Heart right ventricle (tissue), 16 donors: ENCODE results near the gene ANKRD7. TPM values are rescaled to one million over a fixed set of nuclear protein-coding genes. Genes with fewer than 3 reads are reported as not detected.

Experiments
- ATAC-seq, 8 donors: fragments of 200-7000 bp; cut with Tn5 transposase; one replicate each; pipeline ENCODE4 v1.9.1; 2020; ENCODE audit warnings: mild to moderate bottlenecking in 8 of 8, moderate library complexity in 8 of 8, moderate number of reproducible peaks in 1 of 8
- DNase-seq, 2 donors: peaks; one replicate each; pipeline ENCODE4 v3.0.0-alpha.2; 2020
- H3K27ac ChIP-seq, 10 donors: fragments of 200-600 bp; sonication (generic) in 2 of 10; one replicate each; pipeline versions ENCODE4 v1.5.0 to v1.8.0; 2020 to 2022; ENCODE audit warnings: mild to moderate bottlenecking in 3 of 10
- H3K27me3 ChIP-seq, 7 donors: fragments of 200-600 bp; one replicate each; pipeline ENCODE4 v1.8.0; 2021 to 2022; ENCODE audit warnings: mild to moderate bottlenecking in 2 of 7
- H3K36me3 ChIP-seq, 9 donors: fragments of 200-600 bp; sonication (generic) in 1 of 9; one replicate each; pipeline versions ENCODE4 v1.5.0 to v1.8.0; 2020 to 2022; ENCODE audit warnings: mild to moderate bottlenecking in 2 of 9
- H3K4me1 ChIP-seq, 9 donors: fragments of 200-600 bp; sonication (generic) in 1 of 9; one replicate each; pipeline versions ENCODE4 v1.5.0 to v1.8.0; 2020 to 2022; ENCODE audit warnings: mild to moderate bottlenecking in 4 of 9
- H3K4me3 ChIP-seq, 10 donors: fragments of 200-600 bp; sonication (generic) in 2 of 10; one replicate each; pipeline versions ENCODE4 v1.5.0 to v1.8.0; 2020 to 2022; ENCODE audit warnings: mild to moderate bottlenecking in 7 of 10, moderate library complexity in 2 of 10
- H3K9me3 ChIP-seq, 11 donors: fragments of 200-600 bp in 10 of 11; sonication (generic) in 2 of 11; one replicate each; pipeline versions ENCODE4 v1.5.0 to v1.8.0; 2013 to 2022; ENCODE audit warnings: mild to moderate bottlenecking in 2 of 11, control low read depth in 1 of 11, moderate library complexity in 1 of 11
- WGBS, 2 donors: extraction: QIAGEN DNeasy Blood & Tissue Kit; methylation state at CpG; one replicate each; pipeline ENCODE4 v1.1.7; 2013; ENCODE audit warnings: inconsistent platforms in 1 of 2; 5-methylcytosine and 5-hydroxymethylcytosine counted together
- intact Hi-C, 10 donors: fragments of 100-400 bp; cut with DNase I; formaldehyde crosslinking; loops; one replicate each; pipeline versions ENCODE4 v1.11.1 to v1.14.2; 2022
- polyA plus RNA-seq, 2 donors: library from polyadenylated mRNA; stranded (reverse); fragments of 200-250 nt; gene quantifications; one replicate each; pipeline ENCODE4 v1.2.3, GENCODE V29; 2013
- total RNA-seq, 10 donors: library from RNA; stranded (reverse); fragmentation: NEBNext Ultra II Directional in 3 of 10; extraction: Animal tissue kit (Norgen Biotek cat#: 25700) in 3 of 10; gene quantifications; one replicate each; pipeline versions ENCODE4 v1.2.1 to v1.2.4, GENCODE V29; 2021 to 2023
- TF ChIP-seq, protein P1 (sequence below), 9 donors: fragments of 200-600 bp; sonication (generic) in 2 of 9; IDR thresholded peaks; one replicate each; pipeline versions ENCODE4 v1.5.0 to v1.8.0; 2021 to 2022; ENCODE audit warnings: antibody characterized with exemption in 9 of 9, mild to moderate bottlenecking in 5 of 9, moderate library complexity in 1 of 9
- donor health status: Arrhythmogenic right ventricular cardiomyopathy.
- donor health status: ischemic (EF 13 %, LVEDD 7.1; RV severe dilation, severe dysfunction).
- donor health status: healthy with polysubstance abuse.
- donor health status: DM: no; HTN: yes; CAD: no.
- donor health status: DM: no; HTN: no; CAD: no.
- donor health status: ischemic (EF 25% LVEDD 6.9; RV normal size, moderate dysfunction).
- donor health status: ischemic (EF 25% LVEDD 5.7; RV mildly dilated, moderate dysfunction).
- donor health status: healthy.
- donor health status: DM: yes; HTN: yes; CAD: no.
- donor health status: Ischemic cardiomyopathy.
- donor health status: ischemic (EF 35%, LVEDD 5.7; RV mildly dilated, moderate dysfunction).
- donor health status: nonischemic (EF 11% LVEDD 7.7; RV severe dilation, severe dysfunction).
- donor health status: DM: yes; HTN: yes; CAD: no.
- donor health status: PGD.
- donor health status: ischemic (EF 29% LVEDD 5.4; RV normal size, mild dysfunction).
- donor health status: nonischemic (EF 23%, LVEDD 6.1; RV moderate dilation, normal function).

Gene ANKRD7
- total and polyA plus RNA-seq, 12 donors: 0.07 to 1.8 (median 0.91) TPM; not detected in 4

DNA sequence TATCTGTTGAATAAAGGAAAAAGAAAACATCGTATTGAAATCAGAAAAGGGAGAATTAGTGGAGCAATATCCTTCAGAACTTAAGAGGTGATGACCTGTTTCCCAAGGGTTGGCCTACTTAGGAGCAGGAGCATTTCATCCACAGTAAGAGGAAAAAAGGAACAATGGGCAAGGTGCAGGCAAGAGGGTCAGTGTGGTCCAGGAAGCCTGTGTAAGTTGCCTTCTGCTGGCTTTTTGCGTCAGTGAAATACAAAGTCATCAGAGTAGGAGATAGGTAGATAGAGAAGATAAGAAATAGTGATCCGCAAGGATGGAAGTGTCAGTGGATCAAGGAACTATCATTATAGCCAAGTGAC, 5.4 kb upstream of the ANKRD7 start:
- ATAC-seq: no peak
- H3K27ac ChIP-seq: no peak overlapping the region
- 94 to 95% methylated on average over 3 of the region's 3 CpGs for WGBS, 2 donors
- no peaks in the 10 kb centered on the region for H3K36me3 ChIP-seq
- H3K9me3 ChIP-seq: no peaks in the 10 kb centered on the region
- no peak overlapping the region for H3K4me3 ChIP-seq
- TF ChIP-seq, protein P1, sequence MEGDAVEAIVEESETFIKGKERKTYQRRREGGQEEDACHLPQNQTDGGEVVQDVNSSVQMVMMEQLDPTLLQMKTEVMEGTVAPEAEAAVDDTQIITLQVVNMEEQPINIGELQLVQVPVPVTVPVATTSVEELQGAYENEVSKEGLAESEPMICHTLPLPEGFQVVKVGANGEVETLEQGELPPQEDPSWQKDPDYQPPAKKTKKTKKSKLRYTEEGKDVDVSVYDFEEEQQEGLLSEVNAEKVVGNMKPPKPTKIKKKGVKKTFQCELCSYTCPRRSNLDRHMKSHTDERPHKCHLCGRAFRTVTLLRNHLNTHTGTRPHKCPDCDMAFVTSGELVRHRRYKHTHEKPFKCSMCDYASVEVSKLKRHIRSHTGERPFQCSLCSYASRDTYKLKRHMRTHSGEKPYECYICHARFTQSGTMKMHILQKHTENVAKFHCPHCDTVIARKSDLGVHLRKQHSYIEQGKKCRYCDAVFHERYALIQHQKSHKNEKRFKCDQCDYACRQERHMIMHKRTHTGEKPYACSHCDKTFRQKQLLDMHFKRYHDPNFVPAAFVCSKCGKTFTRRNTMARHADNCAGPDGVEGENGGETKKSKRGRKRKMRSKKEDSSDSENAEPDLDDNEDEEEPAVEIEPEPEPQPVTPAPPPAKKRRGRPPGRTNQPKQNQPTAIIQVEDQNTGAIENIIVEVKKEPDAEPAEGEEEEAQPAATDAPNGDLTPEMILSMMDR (IDR thresholded peaks at IDR 0.05): no peak
- H3K27me3 ChIP-seq: peaks cover 0 to 7% (median 0%) of the 10 kb centered on the region in 7 donors
- no peak for DNase-seq
- intact Hi-C loops: no loop called here
- H3K4me1 ChIP-seq: peaks cover 0 to 5% (median 0%) of the 10 kb centered on the region in 9 donors

DNA sequence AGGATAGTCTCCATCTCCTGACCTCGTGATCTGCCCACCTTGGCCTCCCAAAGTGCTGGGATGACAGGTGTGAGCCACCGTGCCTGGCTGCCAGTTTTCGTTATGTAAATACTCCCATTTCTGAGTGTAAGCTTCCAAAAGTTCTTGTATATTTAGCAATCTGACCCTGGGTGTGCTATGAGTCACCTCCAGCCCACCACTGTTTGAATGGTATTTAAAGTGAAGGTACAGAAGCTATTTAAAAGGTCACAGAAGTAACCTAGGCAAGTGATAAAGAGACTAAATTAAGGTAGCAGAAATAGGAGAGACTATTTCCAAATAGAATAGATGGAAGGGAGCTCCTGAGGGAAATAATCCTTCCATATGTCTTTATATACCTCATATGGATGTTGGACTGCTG, 3.9 kb upstream of the ANKRD7 start:
- TF ChIP-seq, protein P1 (IDR thresholded peaks at IDR 0.05): no peak
- no peak overlapping the region for H3K27ac ChIP-seq
- WGBS, 2 donors: 59 to 71% methylated on average over 3 of the region's 3 CpGs

DNA sequence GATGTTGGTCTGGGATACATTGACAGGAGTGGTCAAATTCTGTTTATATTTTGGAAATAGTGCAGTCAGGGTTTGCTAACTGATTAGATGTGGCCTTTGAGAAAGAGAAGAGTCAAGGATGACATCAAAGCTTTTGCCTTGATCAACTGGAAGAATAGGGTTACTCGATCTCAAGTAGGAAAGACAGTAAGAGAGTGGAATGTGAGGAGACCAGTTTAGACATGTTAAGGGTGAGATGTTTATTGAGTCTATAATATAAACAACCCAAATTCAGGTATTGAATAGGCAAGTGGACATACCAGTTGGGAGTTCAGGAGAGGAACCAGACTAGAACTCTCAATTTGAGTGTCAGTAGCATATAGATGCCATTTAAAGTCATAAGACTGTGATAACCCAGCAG, 1.9 kb upstream of the ANKRD7 start:
- 78 to 93% methylated on average over 1 of the region's 1 CpG for WGBS, 2 donors
- DNase-seq (no peak), ATAC-seq (no peak)
- intact Hi-C loops: no loop called here
- no peaks in the 10 kb centered on the region for H3K9me3 ChIP-seq
- H3K36me3 ChIP-seq: no peaks in the 10 kb centered on the region
- H3K4me3 ChIP-seq: no peak overlapping the region
- no peaks in the 10 kb centered on the region for H3K27me3 ChIP-seq
- H3K27ac ChIP-seq: no peak overlapping the region
- no peaks in the 10 kb centered on the region for H3K4me1 ChIP-seq
- TF ChIP-seq, protein P1 (IDR thresholded peaks at IDR 0.05): no peak

More for the DNA sequence above, 3.9 kb upstream of the ANKRD7 start:
- Histone ChIP-seq H3K4me3 (no peak overlapping the region), H3K4me1 (no peaks in the 10 kb centered on the region), H3K9me3 (no peaks in the 10 kb centered on the region), H3K27me3 (no peaks in the 10 kb centered on the region), H3K36me3 (no peaks in the 10 kb centered on the region)
- intact Hi-C loops: no loop called here
- ATAC-seq (no peak), DNase-seq (no peak)

DNA sequence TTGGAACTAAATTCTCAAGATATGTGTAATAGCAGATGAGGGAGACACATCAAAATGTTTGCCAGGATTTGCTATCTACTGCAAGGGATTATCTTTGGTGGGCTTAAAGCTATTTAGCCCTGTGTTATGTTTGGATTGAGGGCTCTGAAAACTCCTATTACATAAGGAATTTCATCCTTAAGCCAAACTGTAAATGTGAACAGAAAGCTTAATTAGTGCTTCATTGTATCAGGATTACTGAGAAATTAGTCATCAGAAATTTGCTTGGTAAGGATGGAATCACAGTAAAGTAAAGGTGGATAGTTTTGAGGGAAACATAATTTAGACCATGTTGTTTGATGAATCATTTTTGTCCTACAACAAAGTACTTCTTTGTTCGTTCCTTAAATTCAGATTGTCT, 8.3 kb downstream of the ANKRD7 start:
- TF ChIP-seq, protein P1 (IDR thresholded peaks at IDR 0.05): no peak
- intact Hi-C loops: no loop called here

More for the DNA sequence above, 8.3 kb downstream of the ANKRD7 start:
- Histone ChIP-seq H3K4me3 (no peak overlapping the region), H3K36me3 (no peaks in the 10 kb centered on the region), H3K9me3 (no peaks in the 10 kb centered on the region), H3K4me1 (no peaks in the 10 kb centered on the region), H3K27me3 (no peaks in the 10 kb centered on the region), H3K27ac (no peak overlapping the region)
- 84 to 89% methylated on average over 1 of the region's 1 CpG for WGBS, 2 donors
- DNase-seq: no peak
- ATAC-seq: no peak
